Measurements from ENCODE around the gene CAND1. TPM values are rescaled to one million over a fixed set of nuclear protein-coding genes. Genes with fewer than 3 reads are reported as not detected.

CAND1 gene
- total RNA-seq, 1 experiment from 2014 or later = 236 TPM

GRCh38 chr12:67352682-67353081, 83.5 kb downstream of the CAND1 start:
- Mint-ChIP-seq H3K27me3 (ENCODE audit: low read depth) (no peaks in the 10 kb centered on the region), H3K36me3 (no peaks in the 10 kb centered on the region; the same call in 1 of the 2 replicates), H3K9me3 (peaks cover 11% of the 10 kb centered on the region), H3K4me3 (no peak overlapping the region), H3K4me1 (peaks cover 15% of the 10 kb centered on the region), H3K27ac (no peak overlapping the region)
- ATAC-seq = no peak
- POLR2A ChIA-PET = no interaction called here
- TF ChIP-seq ZMAT4 (CRISPR knock-in tag; IDR thresholded peaks at IDR 0.05) = no peak
- TF ChIP-seq AR (CRISPR knock-in tag; IDR thresholded peaks at IDR 0.05) = no peak
- TF ChIP-seq SMAD3 (CRISPR knock-in tag; IDR thresholded peaks at IDR 0.05; ENCODE audit: borderline replicate concordance) = no peak
- no peak for TF ChIP-seq JUN (CRISPR knock-in tag; IDR thresholded peaks at IDR 0.05)
- no peak for TF ChIP-seq GTF2I (CRISPR knock-in tag; conservative IDR thresholded peaks at IDR 0.05)
- TF ChIP-seq NFATC4 (CRISPR knock-in tag; IDR thresholded peaks at IDR 0.05) = no peak
- TF ChIP-seq, protein P1, sequence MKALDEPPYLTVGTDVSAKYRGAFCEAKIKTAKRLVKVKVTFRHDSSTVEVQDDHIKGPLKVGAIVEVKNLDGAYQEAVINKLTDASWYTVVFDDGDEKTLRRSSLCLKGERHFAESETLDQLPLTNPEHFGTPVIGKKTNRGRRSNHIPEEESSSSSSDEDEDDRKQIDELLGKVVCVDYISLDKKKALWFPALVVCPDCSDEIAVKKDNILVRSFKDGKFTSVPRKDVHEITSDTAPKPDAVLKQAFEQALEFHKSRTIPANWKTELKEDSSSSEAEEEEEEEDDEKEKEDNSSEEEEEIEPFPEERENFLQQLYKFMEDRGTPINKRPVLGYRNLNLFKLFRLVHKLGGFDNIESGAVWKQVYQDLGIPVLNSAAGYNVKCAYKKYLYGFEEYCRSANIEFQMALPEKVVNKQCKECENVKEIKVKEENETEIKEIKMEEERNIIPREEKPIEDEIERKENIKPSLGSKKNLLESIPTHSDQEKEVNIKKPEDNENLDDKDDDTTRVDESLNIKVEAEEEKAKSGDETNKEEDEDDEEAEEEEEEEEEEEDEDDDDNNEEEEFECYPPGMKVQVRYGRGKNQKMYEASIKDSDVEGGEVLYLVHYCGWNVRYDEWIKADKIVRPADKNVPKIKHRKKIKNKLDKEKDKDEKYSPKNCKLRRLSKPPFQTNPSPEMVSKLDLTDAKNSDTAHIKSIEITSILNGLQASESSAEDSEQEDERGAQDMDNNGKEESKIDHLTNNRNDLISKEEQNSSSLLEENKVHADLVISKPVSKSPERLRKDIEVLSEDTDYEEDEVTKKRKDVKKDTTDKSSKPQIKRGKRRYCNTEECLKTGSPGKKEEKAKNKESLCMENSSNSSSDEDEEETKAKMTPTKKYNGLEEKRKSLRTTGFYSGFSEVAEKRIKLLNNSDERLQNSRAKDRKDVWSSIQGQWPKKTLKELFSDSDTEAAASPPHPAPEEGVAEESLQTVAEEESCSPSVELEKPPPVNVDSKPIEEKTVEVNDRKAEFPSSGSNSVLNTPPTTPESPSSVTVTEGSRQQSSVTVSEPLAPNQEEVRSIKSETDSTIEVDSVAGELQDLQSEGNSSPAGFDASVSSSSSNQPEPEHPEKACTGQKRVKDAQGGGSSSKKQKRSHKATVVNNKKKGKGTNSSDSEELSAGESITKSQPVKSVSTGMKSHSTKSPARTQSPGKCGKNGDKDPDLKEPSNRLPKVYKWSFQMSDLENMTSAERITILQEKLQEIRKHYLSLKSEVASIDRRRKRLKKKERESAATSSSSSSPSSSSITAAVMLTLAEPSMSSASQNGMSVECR (CRISPR knock-in tag; IDR thresholded peaks at IDR 0.05; ENCODE audit: borderline replicate concordance) = no peak
- no peak for TF ChIP-seq ZNF532 (CRISPR knock-in tag; IDR thresholded peaks at IDR 0.05; ENCODE audit: borderline replicate concordance)
- TF ChIP-seq, protein P2, sequence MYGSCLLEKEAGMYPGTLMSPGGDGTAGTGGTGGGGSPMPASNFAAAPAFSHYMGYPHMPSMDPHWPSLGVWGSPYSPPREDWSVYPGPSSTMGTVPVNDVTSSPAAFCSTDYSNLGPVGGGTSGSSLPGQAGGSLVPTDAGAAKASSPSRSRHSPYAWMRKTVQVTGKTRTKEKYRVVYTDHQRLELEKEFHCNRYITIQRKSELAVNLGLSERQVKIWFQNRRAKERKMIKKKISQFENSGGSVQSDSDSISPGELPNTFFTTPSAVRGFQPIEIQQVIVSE (CRISPR knock-in tag; IDR thresholded peaks at IDR 0.05; ENCODE audit: borderline replicate concordance) = no peak
- no peak for TF ChIP-seq MLX (CRISPR knock-in tag; IDR thresholded peaks at IDR 0.05)
- TF ChIP-seq, protein P3, sequence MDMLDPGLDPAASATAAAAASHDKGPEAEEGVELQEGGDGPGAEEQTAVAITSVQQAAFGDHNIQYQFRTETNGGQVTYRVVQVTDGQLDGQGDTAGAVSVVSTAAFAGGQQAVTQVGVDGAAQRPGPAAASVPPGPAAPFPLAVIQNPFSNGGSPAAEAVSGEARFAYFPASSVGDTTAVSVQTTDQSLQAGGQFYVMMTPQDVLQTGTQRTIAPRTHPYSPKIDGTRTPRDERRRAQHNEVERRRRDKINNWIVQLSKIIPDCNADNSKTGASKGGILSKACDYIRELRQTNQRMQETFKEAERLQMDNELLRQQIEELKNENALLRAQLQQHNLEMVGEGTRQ (CRISPR knock-in tag; IDR thresholded peaks at IDR 0.05) = no peak
- CTCF ChIA-PET = no interaction called here
- DNase-seq (ENCODE audit: low spot score) = no peak

All from WTC11 (cell line).